GM12878 (cell line): ENCODE results near the gene MYBPC2. TPM values are rescaled to one million over a fixed set of nuclear protein-coding genes. Genes with fewer than 3 reads are reported as not detected.

Experiments
- ATAC-seq: fragments of 200-7000 bp; cut with Tn5 transposase; 3 replicates; pipeline ENCODE4 v1.9.1; 2020; ENCODE audit warnings: mild to moderate bottlenecking, moderate library complexity
- BruUV-seq: library from RNA; stranded (reverse); fragments of 400-500 nt; replicated peaks from 2 replicates; lab custom pipeline; 2021; lab: Mats Ljungman, UMichigan
- CTCF ChIA-PET: fragments of 300-600 bp; sonication (Branson Sonifier 250); formaldehyde crosslinking; extraction: SDS; loops from one replicate; lab custom pipeline; 2021; ENCODE audit warnings: inconsistent platforms; lab: Yijun Ruan, JAX
- POLR2A ChIA-PET: fragments of 350-600 bp; formaldehyde crosslinking; extraction: SDS; loops from one replicate; lab custom pipeline; 2021; ENCODE audit warnings: inconsistent platforms; lab: Charles Lee
- RAD21 ChIA-PET: fragments of 300-600 bp; sonication (Branson Sonifier 250); formaldehyde crosslinking; loops from one replicate; lab custom pipeline; 2023; ENCODE audit warnings: antibody characterized with exemption; ENCODE audit not compliant: unreplicated experiment; lab: Charles Lee
- SMC1A ChIA-PET: fragments of 300-600 bp; sonication (Branson Sonifier 250); formaldehyde crosslinking; loops from one replicate; lab custom pipeline; 2023; ENCODE audit not compliant: unreplicated experiment, uncharacterized antibody; lab: Charles Lee
- DNase-seq: peaks from one replicate; pipeline ENCODE4 v3.0.0-alpha.2; 2011; ENCODE audit warnings: low read depth, low spot score
- FAIRE-seq: peaks from 3 replicates; lab custom pipeline; 2011; peaks lifted over from hg19 to GRCh38; lab: Jason Lieb, UNC
- H2AFZ ChIP-seq: 2 replicates; pipeline ENCODE4 v1.6.0; 2011; ENCODE audit warnings: low read depth, low read length, control low read depth; ENCODE audit not compliant: control insufficient read depth
- H3K27ac ChIP-seq: 2 replicates; pipeline ENCODE4 v1.5.1; 2011; ENCODE audit warnings: control low read depth; ENCODE audit not compliant: control insufficient read depth, insufficient read depth
- H3K27me3 ChIP-seq, 2 experiments: replicated peaks in 1 of 2; 2 replicates each; pipeline versions ENCODE4 v1.6.0 to v1.6.1; 2011; ENCODE audit warnings: low read length in 1 of 2; ENCODE audit not compliant: control insufficient read depth in 2 of 2, insufficient read depth in 2 of 2
- H3K36me3 ChIP-seq, 2 experiments: 2 replicates each; pipeline ENCODE4 v1.5.1; 2011; ENCODE audit warnings: low read length in 1 of 2; ENCODE audit not compliant: control insufficient read depth in 2 of 2, insufficient read depth in 2 of 2
- H3K4me1 ChIP-seq: 2 replicates; pipeline ENCODE4 v1.6.1; 2011; ENCODE audit warnings: mild to moderate bottlenecking, low read length, moderate library complexity, mixed read lengths; ENCODE audit not compliant: control insufficient read depth, insufficient read depth
- H3K4me2 ChIP-seq: 2 replicates; pipeline ENCODE4 v1.6.0; 2011; ENCODE audit warnings: control low read depth; ENCODE audit not compliant: control insufficient read depth, insufficient read depth
- H3K4me3 ChIP-seq: fragments of 200-600 bp; sonication (generic); 2 replicates; pipeline ENCODE4 v1.5.1; 2016
- H3K79me2 ChIP-seq: 2 replicates; pipeline ENCODE4 v1.6.0; 2011; ENCODE audit warnings: low read length; ENCODE audit not compliant: control insufficient read depth, insufficient read depth
- H3K9ac ChIP-seq: 2 replicates; pipeline ENCODE4 v1.8.0; 2011; ENCODE audit warnings: low read length, control low read depth, mixed read lengths; ENCODE audit not compliant: control insufficient read depth, insufficient read depth
- H3K9me3 ChIP-seq: replicated peaks from 3 replicates; pipeline ENCODE4 v1.5.1; 2011; ENCODE audit warnings: mild to moderate bottlenecking, low read length; ENCODE audit not compliant: control insufficient read depth, insufficient read depth
- H4K20me1 ChIP-seq: 2 replicates; pipeline ENCODE4 v1.6.0; 2011; ENCODE audit not compliant: control insufficient read depth, insufficient read depth
- CEBPB ChIP-seq, 2 experiments: fragments of 150-350 bp in 1 of 2; IDR thresholded peaks; 2 replicates each; pipeline ENCODE4 v1.6.1; 2012 to 2014; ENCODE audit warnings: low read depth in 2 of 2, low read length in 2 of 2, borderline replicate concordance in 1 of 2, inconsistent platforms in 1 of 2
- ELK1 ChIP-seq: IDR thresholded peaks from 2 replicates; pipeline ENCODE4 v1.6.1; 2012; ENCODE audit warnings: low read depth, low read length, improper control_type of control experiment
- HCFC1 ChIP-seq: fragments of 150-350 bp; IDR thresholded peaks from 2 replicates; pipeline ENCODE4 v1.6.1; 2014; ENCODE audit warnings: low read length
- IRF3 ChIP-seq: fragments of 450-650 bp; IDR thresholded peaks from 2 replicates; pipeline ENCODE4 v1.6.1; 2014; ENCODE audit warnings: mild to moderate bottlenecking
- IRF5 ChIP-seq: fragments of 450-650 bp; IDR thresholded peaks from 2 replicates; pipeline ENCODE4 v1.6.1; 2017; ENCODE audit warnings: borderline replicate concordance
- NR2C1 ChIP-seq: fragments of 450-650 bp; IDR thresholded peaks from 2 replicates; pipeline ENCODE4 v1.6.1; 2017; ENCODE audit warnings: antibody characterized with exemption, mild to moderate bottlenecking, moderate library complexity
- NRF1 ChIP-seq: conservative IDR thresholded peaks from 2 replicates; pipeline ENCODE4 v1.6.1; 2011; ENCODE audit warnings: mild to moderate bottlenecking, low read depth, low read length, improper control_type of control experiment
- POLR2A ChIP-seq: IDR thresholded peaks from 2 replicates; pipeline ENCODE4 v1.6.1; 2011; ENCODE audit warnings: low read depth, mild to moderate bottlenecking, low read length
- REST ChIP-seq: IDR thresholded peaks from 2 replicates; pipeline ENCODE4 v1.6.1; 2012; ENCODE audit warnings: mild to moderate bottlenecking, low read depth, low read length
- SMAD1 ChIP-seq: fragments of 450-650 bp; IDR thresholded peaks from 2 replicates; pipeline ENCODE4 v1.6.1; 2018; ENCODE audit warnings: mild to moderate bottlenecking, low read depth; ENCODE audit not compliant: partially characterized antibody
- ZNF592 ChIP-seq: fragments of 450-650 bp; IDR thresholded peaks from 2 replicates; pipeline ENCODE4 v1.6.1; 2017; ENCODE audit warnings: mild to moderate bottlenecking, moderate library complexity
- WGBS: methylation state at CpG from one replicate; pipeline ENCODE4 v1.1.6; 2016; ENCODE audit warnings: low lambda C conversion rate; ENCODE audit not compliant: insufficient replicate concordance, insufficient coverage; ENCODE audit errors: missing lambda C conversion rate; 5-methylcytosine and 5-hydroxymethylcytosine counted together
- in situ Hi-C: fragments of 300-500 bp; cut with MboI; formaldehyde crosslinking; loops from 9 replicates; pipeline ENCODE4 v1.14.3; 2018; ENCODE audit warnings: mixed read lengths
- intact Hi-C: fragments of 100-400 bp; cut with micrococcal nuclease; formaldehyde crosslinking; loops from one replicate; pipeline ENCODE4 v1.14.2; 2022; ENCODE audit not compliant: unreplicated experiment
- polyA plus RNA-seq, 11 experiments: library from polyadenylated mRNA; depleted of rRNA in 4 of 11; unstranded in 6 of 11; stranded (reverse) in 5 of 11; fragments of >200 nt; fragmentation: Nextera tagmentation in 4 of 11; fragmentation: Illumina TruSeq in 1 of 11; extraction: Ambion mirVana in 4 of 11; extraction: Trizol in 1 of 11; gene quantifications; 1 replicate in 1 of 11; 2 replicates in 10 of 11; pipeline versions ENCODE4 v1.2.1 to v1.2.3, GENCODE V29; 2011 to 2016; ENCODE audit warnings: inconsistent platforms in 2 of 11, missing spikeins in 2 of 11, low read depth in 1 of 11
- total RNA-seq, 4 experiments: library from RNA; depleted of rRNA in 3 of 4; stranded (reverse); fragments of >200 nt in 3 of 4; fragmentation: Illumina TruSeq in 1 of 4; extraction: Trizol in 1 of 4; gene quantifications; 2 replicates each; pipeline versions ENCODE4 v1.2.1 to v1.2.3, GENCODE V29; 2013 to 2021

The MYBPC2 gene
- total and polyA plus RNA-seq, 10 of the 15 experiments (the other 5 are each of a cell fraction or from before 2014, with no cell fraction given) = 0.09 to 2.6 (median 0.61) TPM

- DNase-seq (no peak), FAIRE-seq (no peak), ATAC-seq (no peak)
- BruUV-seq = TSS peak; percentile 43
- peaks cover 10% of the 10 kb centered on the region for H3K79me2 ChIP-seq
- ChIA-PET RAD21 (no interaction called here), SMC1A (no interaction called here), POLR2A (no interaction called here), CTCF (interaction anchor here (0.9 kb wide), 1 partner anchor 22 kb away, joined by 4 read pairs; no protein-coding TSS in a partner anchor)
- peaks cover 8% of the 10 kb centered on the region; the same call in 2 of the 3 replicates for H3K9me3 ChIP-seq
- no peak overlapping the region for H3K4me3 ChIP-seq
- peaks cover 12 to 21% of the 10 kb centered on the region in 2 experiments; a peak in 3 of 4 replicates for H3K36me3 ChIP-seq
- H3K9ac ChIP-seq = no peak overlapping the region
- no peaks in the 10 kb centered on the region for H4K20me1 ChIP-seq
- H3K27ac ChIP-seq = no peak overlapping the region
- 86% methylated on average over 10 of the region's 10 CpGs for WGBS
- H3K27me3 ChIP-seq = no peaks in the 10 kb centered on the region
- intact Hi-C loops = no loop called here
- TF ChIP-seq NRF1 (no peak), REST (no peak), ZNF592 (no peak), CEBPB (IDR thresholded peaks at IDR 0.05; ENCODE audit: borderline replicate concordance in 1 of 2, low read depth in 2 of 2, low read length in 2 of 2) (no peak), POLR2A (no peak), IRF5 (no peak), NR2C1 (no peak), SMAD1 (no peak), IRF3 (no peak), HCFC1 (no peak), ELK1 (no peak)
- H3K4me2 ChIP-seq = no peak overlapping the region
- in situ Hi-C loops = no loop called here
- no peak overlapping the region for H2AFZ ChIP-seq
- H3K4me1 ChIP-seq = no peaks in the 10 kb centered on the region
Observed at GRCh38 chr19:50482916-50483315, 50.2 kb downstream of the MYBPC2 start.
